Measurements from ENCODE around the gene NR1D2. TPM values are rescaled to one million over a fixed set of nuclear protein-coding genes. Genes with fewer than 3 reads are reported as not detected.

The NR1D2 gene
- total RNA-seq, 1 experiment from 2014 or later, result 9.5 TPM

DNA sequence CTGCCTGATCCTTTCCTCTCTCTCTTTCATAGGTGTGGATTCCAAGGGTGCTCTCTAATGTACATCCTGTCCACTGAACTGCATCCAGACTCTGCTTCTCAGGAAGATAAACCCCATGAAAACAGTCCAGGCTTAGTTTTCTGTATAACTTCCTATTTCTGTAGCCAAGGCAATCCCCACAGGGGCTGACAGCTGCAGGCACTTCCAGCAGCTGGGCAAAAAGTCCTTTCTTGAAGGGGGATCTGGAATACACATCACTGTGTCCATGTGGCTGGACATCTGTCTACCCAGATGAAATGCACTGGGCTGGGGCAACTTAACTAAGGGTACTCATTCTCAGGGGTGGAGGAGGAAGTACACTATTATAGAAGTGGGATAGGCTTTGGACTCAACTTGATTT is 72.2 kb downstream of the NR1D2 start:
- Histone ChIP-seq H3K4me1 (ENCODE audit: control insufficient read depth, insufficient read depth, low read length) (no peaks in the 10 kb centered on the region), H3K4me3 (ENCODE audit: low read depth in 2 of 2, low read length in 2 of 2) (no peak overlapping the region), H3K9me3 (ENCODE audit: control insufficient read depth, insufficient read depth, low read depth, low read length) (no peaks in the 10 kb centered on the region), H3K27ac (ENCODE audit: low read length) (no peak overlapping the region), H3K27me3 (ENCODE audit: control insufficient read depth, insufficient read depth, low read length) (no peaks in the 10 kb centered on the region), H3K36me3 (ENCODE audit: control insufficient read depth, insufficient read depth, low read length) (no peaks in the 10 kb centered on the region)
- intact Hi-C loops (cut with micrococcal nuclease; ENCODE audit: unreplicated experiment), result no loop called here
- TF ChIP-seq SIN3A (IDR thresholded peaks at IDR 0.05; ENCODE audit: borderline replicate concordance, insufficient read depth, low read depth, low read length) (no peak), TCF7L2 (IDR thresholded peaks at IDR 0.05; ENCODE audit: low read depth, low read length) (no peak), REST (IDR thresholded peaks at IDR 0.05; ENCODE audit: insufficient read depth in 1 of 2, low read depth in 2 of 2, low read length in 1 of 2) (no peak), CTCF (IDR thresholded peaks at IDR 0.05) (no peak), POLR2AphosphoS5 (IDR thresholded peaks at IDR 0.05; ENCODE audit: low read depth, low read length) (no peak)
- no peak for ATAC-seq
- no peak for DNase-seq (ENCODE audit: low read depth, low spot score)
- ChIA-PET POLR2A (no interaction called here), CTCF (no interaction called here)
- in situ Hi-C loops (cut with HindIII; ENCODE audit: low pct_unique_long_range_greater_than_20kb, low sequenced_read_pairs), result no loop called here
- BruUV-seq (replicated peaks), result no TSS peak

- DNase-seq (ENCODE audit: low read depth, low spot score) (no peak), ATAC-seq (no peak)
- BruUV-seq (replicated peaks), result no TSS peak
- Histone ChIP-seq H3K27me3 (ENCODE audit: control insufficient read depth, insufficient read depth, low read length) (no peaks in the 10 kb centered on the region), H3K36me3 (ENCODE audit: control insufficient read depth, insufficient read depth, low read length) (no peaks in the 10 kb centered on the region), H3K4me1 (ENCODE audit: control insufficient read depth, insufficient read depth, low read length) (no peaks in the 10 kb centered on the region), H3K27ac (ENCODE audit: low read length) (no peak overlapping the region), H3K4me3 (ENCODE audit: low read depth in 2 of 2, low read length in 2 of 2) (no peak overlapping the region), H3K9me3 (ENCODE audit: control insufficient read depth, insufficient read depth, low read depth, low read length) (no peaks in the 10 kb centered on the region)
- POLR2A ChIA-PET, result no interaction called here
- intact Hi-C loops (cut with micrococcal nuclease; ENCODE audit: unreplicated experiment), result no loop called here
- CTCF ChIA-PET, result no interaction called here
- in situ Hi-C loops (cut with HindIII; ENCODE audit: low pct_unique_long_range_greater_than_20kb, low sequenced_read_pairs), result no loop called here
- TF ChIP-seq TCF7L2 (IDR thresholded peaks at IDR 0.05; ENCODE audit: low read depth, low read length) (no peak), SIN3A (IDR thresholded peaks at IDR 0.05; ENCODE audit: borderline replicate concordance, insufficient read depth, low read depth, low read length) (no peak), POLR2AphosphoS5 (IDR thresholded peaks at IDR 0.05; ENCODE audit: low read depth, low read length) (no peak), REST (IDR thresholded peaks at IDR 0.05; ENCODE audit: insufficient read depth in 1 of 2, low read depth in 2 of 2, low read length in 1 of 2) (no peak), CTCF (IDR thresholded peaks at IDR 0.05) (no peak)
Observed at GRCh38 chr3:24018784-24019570, 73.9 kb downstream of the NR1D2 start.
